Measurements from ENCODE around the gene CSH2.
A peak's percentile ranks its signal among the peaks of the same experiment; 100 is the strongest.

The CSH2 gene

DNA sequence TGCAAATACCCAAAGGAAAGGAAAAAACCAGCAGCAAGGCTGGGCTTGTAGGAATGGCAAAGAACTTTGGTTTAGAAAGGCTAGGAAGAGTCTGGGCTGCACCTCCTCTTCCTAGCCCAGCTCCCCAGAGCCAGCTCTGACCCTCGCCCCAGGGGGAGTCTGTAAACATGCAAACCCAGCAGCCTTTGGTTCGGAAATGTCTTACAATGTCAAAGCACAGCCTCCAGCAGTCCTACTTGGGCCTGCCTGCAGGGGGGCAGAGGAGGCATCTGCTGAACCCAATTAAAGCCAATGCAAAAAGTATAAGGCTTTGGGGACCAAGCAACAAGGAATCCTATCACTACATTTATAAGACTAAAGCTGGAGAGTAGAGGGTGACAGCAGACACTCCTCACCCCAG, 41.0 kb downstream of the CSH2 start:
- DNase-seq = no peak

- DNase-seq = no peak
Measured at GRCh38 chr17:63832014-63832413, 41.5 kb downstream of the CSH2 start.

GRCh38 chr17:63831505-63831904, 42.0 kb downstream of the CSH2 start:
- no peak for DNase-seq

- DNase-seq = no peak
Measured at GRCh38 chr17:63830904-63831491, 42.5 kb downstream of the CSH2 start.

GRCh38 chr17:63830278-63830677, 43.2 kb downstream of the CSH2 start:
- no peak for DNase-seq

DNA sequence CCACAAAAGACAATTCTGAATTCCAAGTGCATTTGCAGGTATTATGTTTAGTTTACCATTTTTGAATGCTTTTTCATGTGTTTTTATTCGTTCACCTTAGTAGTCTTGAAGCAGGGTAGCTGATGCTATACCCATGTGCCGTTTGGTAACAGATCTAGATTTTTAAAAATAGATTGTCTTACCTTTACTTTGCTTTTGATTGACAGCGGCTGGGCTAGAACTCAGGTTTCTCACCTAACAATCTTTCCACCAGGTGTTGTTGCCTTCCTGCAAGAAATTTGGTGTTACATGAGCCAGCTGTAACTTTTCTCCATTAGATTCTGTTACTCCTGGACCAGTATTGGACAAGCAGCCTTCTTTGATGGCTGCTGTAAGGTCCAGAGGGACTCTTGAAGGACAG, 44.5 kb downstream of the CSH2 start:
- no peak for DNase-seq

GRCh38 chr17:63827801-63828221, 45.7 kb downstream of the CSH2 start:
- DNase-seq = no peak

GRCh38 chr17:63827002-63827800, 46.3 kb downstream of the CSH2 start, which contains the start of the genes FTSJ3 and PSMC5:
FTSJ3 (minus strand) TSS chr17:63827663; CDS start chr17:63826902, 761 bp downstream.
PSMC5 (plus strand) TSS chr17:63827431; CDS start chr17:63827491, 60 bp downstream.
- DNase-seq = peak; percentile 97

DNA sequence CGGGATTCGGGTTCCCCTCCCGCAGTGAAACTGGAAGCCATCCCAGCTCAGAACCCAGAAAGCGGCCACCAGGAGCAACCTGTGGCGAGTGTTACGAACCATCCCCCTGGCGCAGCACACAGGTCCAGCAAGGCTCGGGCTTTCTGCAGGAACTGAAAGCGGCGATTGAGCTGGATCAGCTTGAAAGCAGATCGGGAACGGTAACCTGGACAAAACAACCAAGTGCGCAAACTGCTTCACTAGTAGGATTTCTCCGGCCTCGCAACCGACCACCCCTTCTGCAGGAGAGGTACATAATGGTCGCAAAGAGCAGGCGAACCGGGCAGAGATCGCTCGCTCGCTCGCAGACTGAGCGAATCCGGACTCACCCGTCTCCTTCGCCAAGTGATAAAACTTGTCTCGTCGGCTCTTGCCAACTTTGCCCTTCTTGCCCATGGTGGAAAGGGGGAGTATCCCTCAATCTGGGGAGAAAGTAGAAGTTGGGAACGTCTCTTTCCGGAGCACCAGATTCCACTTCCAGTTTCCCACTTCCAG, 46.9 kb downstream of the CSH2 start:
- DNase-seq = no peak

- no peak for DNase-seq
Measured at GRCh38 chr17:63824362-63824761, 49.1 kb downstream of the CSH2 start.

DNA sequence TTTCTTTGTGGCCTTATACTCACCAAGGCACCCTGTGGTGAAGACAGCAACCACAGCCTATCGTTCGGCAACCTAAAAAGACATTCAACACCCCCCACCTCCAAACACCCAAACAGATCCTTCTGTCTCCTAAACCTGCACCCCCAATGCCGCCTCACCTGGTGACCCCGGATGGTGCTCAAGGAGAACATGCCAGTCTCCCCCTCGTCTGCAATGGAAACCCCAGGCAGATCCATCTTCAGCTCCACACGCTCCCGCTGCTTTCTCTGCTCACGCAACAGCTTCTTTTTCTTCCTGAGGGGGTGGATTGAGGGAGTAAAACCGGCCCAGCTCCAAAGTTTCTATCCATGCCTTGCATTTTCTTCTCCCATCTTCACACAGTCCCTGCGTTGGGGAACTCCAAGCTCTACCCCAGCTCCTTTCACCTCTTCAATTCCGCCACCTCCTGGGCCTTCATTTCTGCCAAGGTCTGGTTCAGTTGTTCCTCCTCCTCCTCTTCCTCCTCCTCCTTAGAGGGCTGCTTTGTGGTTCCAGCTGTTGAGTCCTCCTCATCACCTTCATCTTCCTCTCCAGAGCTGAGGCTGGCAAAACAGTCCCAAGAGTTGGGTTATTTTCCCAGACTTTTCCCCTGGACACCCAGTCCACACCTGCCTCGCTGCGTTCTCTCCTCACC, 49.7 kb downstream of the CSH2 start:
- no peak for DNase-seq

DNA sequence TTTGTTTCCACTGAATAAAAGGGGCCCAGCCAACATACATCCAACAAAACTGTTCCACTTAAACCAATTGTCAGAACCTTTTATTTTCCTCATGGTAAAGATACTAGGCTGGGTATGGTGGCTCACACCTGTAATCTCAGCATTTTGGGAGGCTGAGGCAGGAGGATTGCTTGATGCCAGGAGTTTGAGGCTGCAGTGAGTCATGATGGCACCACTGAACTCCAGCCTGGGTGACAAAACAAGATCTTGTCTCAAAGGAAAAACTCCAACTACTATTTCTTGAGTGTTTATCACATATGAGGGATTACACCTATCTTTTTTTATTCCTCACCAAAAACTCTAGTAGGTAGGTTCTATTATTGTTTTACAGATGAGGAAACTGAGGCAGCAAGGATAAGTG, 50.9 kb downstream of the CSH2 start:
- DNase-seq = no peak
